ENCODE data around the gene SH3BP5L.

- no peak for TF ChIP-seq EP300 (IDR thresholded peaks at IDR 0.05; ENCODE audit: borderline replicate concordance in 1 of 2, low read depth in 2 of 2, low read length in 2 of 2)
- TF ChIP-seq POLR2A (IDR thresholded peaks at IDR 0.05; ENCODE audit: control extremely low read depth in 1 of 2, low read depth in 2 of 2, low read length in 2 of 2): no peak
- TF ChIP-seq CTCF (IDR thresholded peaks at IDR 0.05; ENCODE audit: control extremely low read depth in 1 of 3, insufficient read depth in 1 of 3, low read depth in 1 of 3, low read length in 3 of 3): no peak
- TF ChIP-seq MAX (IDR thresholded peaks at IDR 0.05): no peak
- TF ChIP-seq CBX8 (IDR thresholded peaks at IDR 0.05; ENCODE audit: borderline replicate concordance, low read depth, low read length): no peak
- no peak for TF ChIP-seq POLR2AphosphoS5 (IDR thresholded peaks at IDR 0.05; ENCODE audit: low read depth, low read length)
Measured at GRCh38 chr1:248839168-248839555, 13.4 kb upstream of the SH3BP5L start.

Measured in H1 (cell line).